ENCODE results near the gene LSM11.

DNA sequence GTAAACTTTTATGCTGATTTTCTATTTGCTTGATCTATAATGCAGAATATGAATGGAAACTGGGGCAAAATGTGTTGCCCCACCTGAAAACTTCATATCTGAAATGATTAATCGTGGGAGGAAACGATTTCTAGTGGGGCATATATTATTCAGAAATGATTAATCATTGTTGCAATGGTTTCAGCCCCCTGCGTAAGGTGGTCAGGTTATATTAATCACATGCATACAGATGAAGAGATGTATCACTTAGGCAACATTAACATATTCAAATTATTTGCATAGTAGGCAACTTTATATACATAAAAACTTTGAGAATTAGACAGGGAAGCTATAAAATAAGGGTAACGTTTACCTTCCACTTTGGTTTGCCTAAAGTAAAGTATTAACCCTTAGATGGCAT is 49.8 kb downstream of the LSM11 start:
- no peak for TF ChIP-seq BACH2 (CRISPR knock-in tag; IDR thresholded peaks at IDR 0.05; ENCODE audit: borderline replicate concordance)
- no peak for TF ChIP-seq ZFP3 (CRISPR knock-in tag; IDR thresholded peaks at IDR 0.05)
- no peak for TF ChIP-seq ESRRG (CRISPR knock-in tag; IDR thresholded peaks at IDR 0.05)
- TF ChIP-seq ZFP30 (CRISPR knock-in tag; IDR thresholded peaks at IDR 0.05) = no peak
- no peak for TF ChIP-seq TOX (CRISPR knock-in tag; IDR thresholded peaks at IDR 0.05; ENCODE audit: borderline replicate concordance)
- TF ChIP-seq TCF4 (CRISPR knock-in tag; IDR thresholded peaks at IDR 0.05; ENCODE audit: borderline replicate concordance) = no peak
- TF ChIP-seq ZNF8 (CRISPR knock-in tag; IDR thresholded peaks at IDR 0.05) = no peak
- TF ChIP-seq CSDC2 (CRISPR knock-in tag; IDR thresholded peaks at IDR 0.05) = no peak
- TF ChIP-seq, protein P1, sequence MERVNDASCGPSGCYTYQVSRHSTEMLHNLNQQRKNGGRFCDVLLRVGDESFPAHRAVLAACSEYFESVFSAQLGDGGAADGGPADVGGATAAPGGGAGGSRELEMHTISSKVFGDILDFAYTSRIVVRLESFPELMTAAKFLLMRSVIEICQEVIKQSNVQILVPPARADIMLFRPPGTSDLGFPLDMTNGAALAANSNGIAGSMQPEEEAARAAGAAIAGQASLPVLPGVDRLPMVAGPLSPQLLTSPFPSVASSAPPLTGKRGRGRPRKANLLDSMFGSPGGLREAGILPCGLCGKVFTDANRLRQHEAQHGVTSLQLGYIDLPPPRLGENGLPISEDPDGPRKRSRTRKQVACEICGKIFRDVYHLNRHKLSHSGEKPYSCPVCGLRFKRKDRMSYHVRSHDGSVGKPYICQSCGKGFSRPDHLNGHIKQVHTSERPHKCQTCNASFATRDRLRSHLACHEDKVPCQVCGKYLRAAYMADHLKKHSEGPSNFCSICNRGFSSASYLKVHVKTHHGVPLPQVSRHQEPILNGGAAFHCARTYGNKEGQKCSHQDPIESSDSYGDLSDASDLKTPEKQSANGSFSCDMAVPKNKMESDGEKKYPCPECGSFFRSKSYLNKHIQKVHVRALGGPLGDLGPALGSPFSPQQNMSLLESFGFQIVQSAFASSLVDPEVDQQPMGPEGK (CRISPR knock-in tag; IDR thresholded peaks at IDR 0.05; ENCODE audit: borderline replicate concordance) = no peak
- TF ChIP-seq OSR1 (CRISPR knock-in tag; IDR thresholded peaks at IDR 0.05) = no peak
- no peak for TF ChIP-seq PPARA (CRISPR knock-in tag; IDR thresholded peaks at IDR 0.05; ENCODE audit: borderline replicate concordance)

Data from SK-N-SH treated with all-trans-retinoic acid at 6 μM for 48 hours (cell line).